ENCODE data around the gene APOA4.
A peak's percentile ranks its signal among the peaks of the same experiment; 100 is the strongest.
"Not testable (repeated sequence)": the region's sequence is repeated elsewhere in the genome, so short reads cannot be mapped to it uniquely, and the experiment has no call there.

APOA4 gene

GRCh38 chr11:116829525-116830183 lies 6.5 kb upstream of the APOA4 start, which contains the start of gene APOC3:
Gene APOC3 (plus strand): TSS chr11:116829907. CDS start chr11:116830583, 676 bp downstream.
- no peak for FAIRE-seq

DNA sequence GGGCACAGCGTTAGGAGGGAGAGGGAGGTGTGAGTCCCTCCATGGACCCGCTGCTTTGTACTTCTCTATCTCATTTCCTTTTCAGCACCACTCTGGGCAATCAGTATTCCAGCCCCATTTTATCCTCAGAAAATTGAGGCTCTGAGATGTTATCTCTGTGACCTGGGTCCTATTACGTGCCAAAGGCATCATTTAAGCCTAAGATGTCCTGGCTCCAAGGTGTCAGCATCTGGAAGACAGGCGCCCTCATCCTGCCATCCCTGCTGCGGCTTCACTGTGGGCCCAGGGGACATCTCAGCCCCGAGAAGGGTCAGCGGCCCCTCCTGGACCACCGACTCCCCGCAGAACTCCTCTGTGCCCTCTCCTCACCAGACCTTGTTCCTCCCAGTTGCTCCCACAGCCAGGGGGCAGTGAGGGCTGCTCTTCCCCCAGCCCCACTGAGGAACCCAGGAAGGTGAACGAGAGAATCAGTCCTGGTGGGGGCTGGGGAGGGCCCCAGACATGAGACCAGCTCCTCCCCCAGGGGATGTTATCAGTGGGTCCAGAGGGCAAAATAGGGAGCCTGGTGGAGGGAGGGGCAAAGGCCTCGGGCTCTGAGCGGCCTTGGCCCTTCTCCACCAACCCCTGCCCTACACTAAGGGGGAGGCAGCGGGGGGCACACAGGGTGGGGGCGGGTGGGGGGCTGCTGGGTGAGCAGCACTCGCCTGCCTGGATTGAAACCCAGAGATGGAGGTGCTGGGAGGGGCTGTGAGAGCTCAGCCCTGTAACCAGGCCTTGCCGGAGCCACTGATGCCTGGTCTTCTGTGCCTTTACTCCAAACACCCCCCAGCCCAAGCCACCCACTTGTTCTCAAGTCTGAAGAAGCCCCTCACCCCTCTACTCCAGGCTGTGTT lies 5.8 kb upstream of the APOA4 start:
- no peak for FAIRE-seq

DNA sequence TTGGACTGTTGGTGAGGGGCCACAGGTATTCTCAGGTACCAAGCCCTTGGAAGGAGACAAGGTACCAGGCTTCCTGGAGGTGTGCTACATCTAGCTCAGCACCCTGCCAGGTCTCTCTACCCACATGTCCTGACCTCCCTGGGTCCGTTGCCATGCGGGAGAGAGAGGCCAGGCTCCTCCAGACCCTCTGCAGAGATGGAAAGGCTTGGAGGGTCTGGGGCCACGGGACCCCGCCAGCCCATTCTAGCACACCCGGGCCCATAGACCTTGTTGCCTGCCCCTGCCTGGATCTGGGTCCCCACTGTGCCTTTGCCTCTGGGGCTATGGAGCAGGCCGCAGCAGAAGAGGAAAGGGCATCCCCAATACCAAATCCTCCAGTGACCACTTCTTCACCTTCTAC lies 4.4 kb upstream of the APOA4 start:
- no peak for FAIRE-seq

- FAIRE-seq = no peak
Measured at GRCh38 chr11:116826751-116827431, 3.8 kb upstream of the APOA4 start.

DNA sequence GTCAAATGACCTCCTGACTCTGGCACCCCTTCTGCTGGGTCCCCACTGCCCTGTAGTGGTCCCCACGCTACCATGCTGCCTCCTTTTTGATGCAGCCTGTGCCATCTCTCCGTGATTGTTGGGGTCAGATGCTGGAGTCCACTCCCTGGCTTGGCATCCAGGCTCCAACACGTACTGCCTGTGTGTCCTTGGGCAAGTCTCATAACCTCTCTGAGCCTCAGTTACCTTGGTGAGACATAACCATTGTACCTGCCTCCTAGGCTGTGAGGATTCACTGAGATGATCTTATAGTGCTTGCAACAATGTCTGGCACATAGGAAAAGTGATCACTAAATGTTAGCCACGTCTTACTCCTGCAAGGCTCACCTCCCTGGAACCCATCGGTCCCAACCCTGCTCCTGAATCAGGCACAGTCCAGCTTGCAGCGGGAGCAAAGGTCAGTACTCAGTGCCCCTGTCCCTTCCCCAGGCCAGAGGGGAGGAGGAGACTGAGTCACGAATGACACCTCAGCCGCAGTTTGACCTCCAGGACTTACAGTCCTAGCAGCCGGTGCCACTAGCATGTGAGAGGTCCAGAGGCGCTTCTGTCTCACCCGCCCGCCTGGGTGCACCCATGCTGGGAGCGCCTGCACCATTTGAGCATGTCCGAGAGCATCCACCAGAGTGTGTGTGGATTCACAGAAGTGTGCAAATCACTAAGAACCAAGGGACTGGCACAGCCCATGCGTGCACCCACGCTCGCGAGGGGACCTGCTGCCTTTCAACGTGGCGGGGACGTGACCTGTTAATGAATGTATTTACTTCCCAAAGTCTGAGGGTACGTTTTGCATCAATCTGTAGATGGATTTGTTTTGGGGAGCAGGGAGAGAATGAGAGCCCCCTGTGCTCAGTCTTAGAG lies 3.0 kb upstream of the APOA4 start:
- FAIRE-seq = no peak

GRCh38 chr11:116825434-116825833 lies 2.3 kb upstream of the APOA4 start:
- no peak for FAIRE-seq

DNA sequence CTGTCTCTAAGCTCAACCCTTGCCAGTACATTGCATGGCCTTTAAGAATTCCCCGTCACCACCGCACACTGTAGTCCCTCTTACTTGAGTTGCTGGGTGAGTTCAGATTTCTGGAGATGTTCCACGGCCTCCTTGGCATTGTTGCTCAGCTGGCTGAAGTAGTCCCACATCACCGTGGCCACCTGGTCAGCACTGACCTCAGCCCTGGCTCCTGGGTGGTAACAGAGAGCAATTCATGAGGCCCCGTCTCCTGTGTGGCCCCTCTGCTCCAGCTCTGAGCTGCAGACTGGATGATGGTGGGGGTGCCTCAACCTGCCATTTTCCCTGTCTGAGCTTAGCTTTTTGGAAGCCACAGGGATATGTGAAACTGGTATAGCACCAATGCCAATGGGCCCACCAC lies 529 bp downstream of the APOA4 start:
- no peak for FAIRE-seq

- no peak for FAIRE-seq
Measured at GRCh38 chr11:116821050-116821918, 1.8 kb downstream of the APOA4 start.

DNA sequence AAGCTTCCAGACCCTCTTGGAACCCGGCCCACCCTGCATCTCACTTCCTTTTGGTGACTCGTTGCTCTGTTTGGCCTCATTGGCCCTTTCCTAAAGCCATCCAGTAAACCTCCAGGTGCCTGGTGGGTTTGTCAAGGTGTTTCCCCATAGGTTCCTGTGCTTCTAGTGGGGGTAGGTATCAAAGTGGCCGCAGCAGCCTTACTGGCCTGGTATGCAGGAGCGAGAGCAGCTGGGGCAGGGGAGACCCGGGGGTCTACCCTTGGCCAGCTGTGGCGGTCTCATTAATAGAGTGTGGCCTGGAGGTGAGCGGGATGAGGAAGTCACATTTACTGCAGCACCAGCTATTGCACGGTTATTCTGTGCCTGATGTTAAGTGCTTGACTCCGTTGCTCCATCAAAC lies 4.1 kb downstream of the APOA4 start:
- FAIRE-seq = no peak

GRCh38 chr11:116814502-116814901 lies 8.6 kb downstream of the APOA4 start:
- no peak for FAIRE-seq

DNA sequence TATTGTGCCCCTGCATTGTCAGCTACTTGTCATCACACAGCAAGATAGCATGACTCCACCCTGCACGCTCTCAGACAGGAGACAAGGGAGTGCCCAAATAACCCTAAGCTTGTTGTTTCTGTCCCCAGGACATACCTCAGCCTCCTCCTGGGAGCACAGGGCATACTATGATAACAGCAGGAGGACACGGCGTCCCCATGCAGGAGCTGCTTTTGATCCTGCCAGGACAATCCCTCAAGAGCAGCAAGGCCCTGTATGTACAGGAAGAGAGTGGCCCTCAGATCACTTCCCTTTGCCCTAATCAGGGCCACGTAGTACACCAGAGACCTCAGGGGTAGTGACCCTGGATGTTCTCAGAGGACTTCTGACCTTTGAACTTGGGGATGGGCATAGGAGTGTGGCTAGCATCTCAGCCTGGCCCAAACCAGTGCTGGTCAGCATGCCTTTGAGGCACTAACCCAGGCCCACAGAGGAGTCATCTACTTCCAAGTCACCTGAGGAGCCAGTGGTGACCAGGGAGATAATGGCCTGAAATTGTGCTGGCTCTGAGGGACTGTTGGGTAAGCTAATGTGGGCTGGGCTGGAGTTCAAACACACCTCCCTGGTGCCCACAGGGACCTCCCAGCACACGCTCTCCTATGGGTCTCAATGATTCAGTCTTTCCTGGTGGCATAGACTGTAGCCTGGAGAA lies 9.2 kb downstream of the APOA4 start:
- FAIRE-seq = no peak

DNA sequence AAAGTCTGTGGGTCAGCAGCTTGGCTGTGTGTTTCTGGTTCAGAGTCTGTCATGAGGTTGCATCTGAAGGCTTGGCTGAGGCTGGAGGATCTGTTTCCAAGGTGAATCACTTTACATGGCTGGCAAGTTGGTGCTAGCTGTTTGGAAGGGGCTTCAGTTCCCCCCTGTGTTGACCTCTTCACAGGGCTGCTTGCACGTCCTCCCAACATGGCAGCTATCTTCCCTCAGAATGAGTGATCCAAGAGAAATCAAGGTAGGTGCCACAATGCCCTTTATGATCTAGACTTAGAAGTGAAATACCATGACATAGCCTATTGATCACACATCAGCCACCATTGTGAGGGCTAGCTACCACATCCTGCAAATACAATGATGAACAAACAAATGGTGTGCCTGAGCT lies 9.9 kb downstream of the APOA4 start:
- FAIRE-seq = no peak

- peak; percentile 89 for FAIRE-seq
Measured at GRCh38 chr11:116812109-116812508, 11.0 kb downstream of the APOA4 start.

DNA sequence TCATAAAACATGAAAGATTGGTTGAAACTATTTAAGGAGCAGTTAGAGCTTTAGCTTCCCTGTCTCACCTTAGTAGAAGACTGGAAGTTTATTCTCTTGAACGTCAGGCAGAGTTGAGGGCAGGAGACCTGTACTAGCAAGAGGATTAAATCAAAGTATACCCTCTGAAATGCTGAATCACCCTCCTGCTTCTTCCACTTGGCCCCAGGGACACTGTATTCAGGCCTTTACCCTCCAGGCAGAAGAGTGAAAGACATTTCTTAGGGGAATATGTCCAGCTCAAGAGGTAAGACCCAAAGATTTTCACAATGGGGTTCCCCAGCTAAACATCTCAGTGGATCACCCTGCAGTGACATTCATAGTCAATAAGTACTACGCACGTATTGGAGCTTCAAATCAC lies 11.9 kb downstream of the APOA4 start:
- no peak for FAIRE-seq

- no peak for FAIRE-seq
Measured at GRCh38 chr11:116808262-116809175, 14.6 kb downstream of the APOA4 start.

DNA sequence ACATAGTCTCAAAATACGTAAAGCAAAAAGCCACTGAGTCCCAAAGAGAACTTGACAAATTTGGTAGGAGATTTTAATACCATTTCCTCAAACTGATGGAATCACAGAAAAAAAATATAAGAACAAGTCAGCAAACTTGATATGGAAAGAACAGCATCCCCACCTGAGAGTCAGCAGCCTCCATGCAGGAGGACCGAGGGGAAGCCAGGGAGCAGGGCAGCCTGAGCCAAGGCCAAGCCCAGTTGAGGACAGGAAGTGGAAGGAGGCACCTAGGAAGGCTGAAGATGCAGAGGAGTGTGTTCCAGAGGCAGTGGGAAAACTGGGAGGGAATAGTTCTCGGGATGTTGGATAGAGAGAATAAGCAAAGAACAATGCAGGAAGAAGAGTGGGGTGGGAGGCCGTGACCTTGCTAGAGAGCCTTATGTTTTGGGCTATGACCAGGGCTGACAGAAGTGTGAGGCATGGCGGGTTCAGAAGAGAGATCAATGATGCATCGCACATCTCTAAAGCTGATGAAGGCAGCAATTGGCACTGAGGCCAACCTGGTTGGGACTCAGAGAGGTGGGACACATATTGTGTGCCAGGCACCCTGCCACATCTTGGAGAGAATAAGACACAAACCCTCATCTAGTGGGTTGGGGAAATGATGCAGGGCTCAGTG lies 15.4 kb downstream of the APOA4 start:
- no peak for FAIRE-seq

- no peak for FAIRE-seq
Measured at GRCh38 chr11:116804001-116804400, 19.1 kb downstream of the APOA4 start.

GRCh38 chr11:116801662-116802061 lies 21.4 kb downstream of the APOA4 start:
- not testable (repeated sequence) for FAIRE-seq

DNA sequence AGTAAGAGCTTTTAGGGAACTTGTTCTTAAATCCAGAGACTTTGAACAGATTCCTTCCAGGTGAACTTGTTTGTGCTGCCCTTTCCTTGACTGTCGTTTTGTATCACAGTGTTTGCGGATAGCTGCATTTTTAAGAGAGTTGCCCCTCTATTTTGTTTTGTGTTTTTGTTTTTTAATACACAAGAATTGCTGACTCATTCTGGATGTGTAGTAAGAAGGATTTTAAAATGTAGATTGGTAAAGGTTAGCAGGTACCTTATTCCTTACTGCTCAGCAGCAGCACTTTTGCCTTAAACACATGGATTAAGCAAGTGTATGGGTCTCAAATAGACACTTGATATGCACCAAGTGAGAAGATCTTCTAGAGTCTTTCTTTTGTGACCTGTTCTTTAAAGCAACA lies 22.5 kb downstream of the APOA4 start:
- FAIRE-seq = no peak
